Common myeloid progenitor, CD34-positive (primary cell): ENCODE data around the gene RPL19.

ENCODE experiments used
- CTCF ChIA-PET: fragments of 350-600 bp; sonication (Branson Sonifier 250); formaldehyde crosslinking; loops from one replicate; lab custom pipeline; 2021; ENCODE audit warnings: antibody characterized with exemption; lab: Charles Lee
- POLR2A ChIA-PET: fragments of 350-600 bp; sonication (Branson Sonifier 250); formaldehyde crosslinking; loops from one replicate; lab custom pipeline; 2021; ENCODE audit warnings: antibody characterized with exemption; lab: Charles Lee
- DNase-seq, 3 donors: peaks; one replicate each; pipeline versions ENCODE4 v3.0.0 to v3.0.0-alpha.2; 2013
- H3K27ac ChIP-seq, 2 experiments: 1 replicate in 1 of 2; 2 replicates in 1 of 2; pipeline ENCODE4 v1.7.0; 2013; ENCODE audit warnings: inconsistent platforms in 2 of 2, low read length in 2 of 2, mild to moderate bottlenecking in 2 of 2, low read depth in 1 of 2, moderate library complexity in 1 of 2; ENCODE audit not compliant: severe bottlenecking in 2 of 2, insufficient read depth in 1 of 2, poor library complexity in 1 of 2
- H3K27me3 ChIP-seq, 5 experiments: replicated peaks in 2 of 5; 1 replicate in 3 of 5; 2 replicates in 2 of 5; pipeline versions ENCODE4 v1.6.1 to v1.7.0; 2013; ENCODE audit warnings: low read length in 4 of 5, mild to moderate bottlenecking in 2 of 5, moderate library complexity in 2 of 5, inconsistent platforms in 1 of 5; ENCODE audit not compliant: insufficient read depth in 5 of 5, control insufficient read depth in 4 of 5
- H3K36me3 ChIP-seq, 4 experiments: 1 replicate in 2 of 4; 2 replicates in 2 of 4; pipeline versions ENCODE4 v1.6.1 to v1.7.0; 2013; ENCODE audit warnings: low read length in 3 of 4, control low read depth in 1 of 4, mild to moderate bottlenecking in 1 of 4; ENCODE audit not compliant: control insufficient read depth in 4 of 4, insufficient read depth in 4 of 4
- H3K4me1 ChIP-seq, 4 experiments: 1 replicate in 3 of 4; 2 replicates in 1 of 4; pipeline versions ENCODE4 v1.6.1 to v1.7.1; 2013; ENCODE audit warnings: low read length in 3 of 4, mild to moderate bottlenecking in 3 of 4, control low read depth in 1 of 4, inconsistent platforms in 1 of 4, moderate library complexity in 1 of 4; ENCODE audit not compliant: control insufficient read depth in 4 of 4, insufficient read depth in 4 of 4; ENCODE audit errors: control extremely low read depth in 1 of 4
- H3K4me3 ChIP-seq, 7 experiments: 1 replicate in 4 of 7; 2 replicates in 3 of 7; pipeline versions ENCODE4 v1.5.1 to v1.7.0; 2013; ENCODE audit warnings: mild to moderate bottlenecking in 7 of 7, low read length in 6 of 7, moderate library complexity in 6 of 7, inconsistent platforms in 2 of 7, low read depth in 2 of 7, control low read depth in 1 of 7; ENCODE audit not compliant: insufficient read depth in 4 of 7, control insufficient read depth in 1 of 7; ENCODE audit errors: extremely low read depth in 1 of 7
- H3K9me3 ChIP-seq, 5 experiments: 1 replicate in 4 of 5; 2 replicates in 1 of 5; pipeline versions ENCODE4 v1.6.1 to v1.7.1; 2013; ENCODE audit warnings: low read length in 4 of 5, mild to moderate bottlenecking in 2 of 5, inconsistent platforms in 1 of 5, low read depth in 1 of 5, moderate library complexity in 1 of 5; ENCODE audit not compliant: control insufficient read depth in 4 of 5, insufficient read depth in 2 of 5; ENCODE audit errors: control extremely low read depth in 1 of 5
- WGBS: methylation state at CpG from one replicate; pipeline ENCODE4 v1.1.5; 2013; ENCODE audit not compliant: insufficient coverage; 5-methylcytosine and 5-hydroxymethylcytosine counted together

RPL19 gene

GRCh38 chr17:39187152-39187830 lies 12.8 kb upstream of the RPL19 start:
- Histone ChIP-seq H3K4me1 (peaks cover 0 to 5% (median 3%) of the 10 kb centered on the region in 4 experiments), H3K27ac (no peak overlapping the region), H3K9me3 (no peaks in the 10 kb centered on the region), H3K27me3 (no peaks in the 10 kb centered on the region), H3K4me3 (no peak overlapping the region), H3K36me3 (peaks cover 5 to 50% (median 29%) of the 10 kb centered on the region in 4 experiments)
- WGBS = 86% methylated on average over 8 of the region's 9 CpGs
- CTCF ChIA-PET = interaction anchor here (1.0 to 1.5 kb wide), 2 partner anchors 23 to 119 kb away, joined by 3 read pairs; no protein-coding TSS in a partner anchor
- POLR2A ChIA-PET = no interaction called here
- no peak for DNase-seq

DNA sequence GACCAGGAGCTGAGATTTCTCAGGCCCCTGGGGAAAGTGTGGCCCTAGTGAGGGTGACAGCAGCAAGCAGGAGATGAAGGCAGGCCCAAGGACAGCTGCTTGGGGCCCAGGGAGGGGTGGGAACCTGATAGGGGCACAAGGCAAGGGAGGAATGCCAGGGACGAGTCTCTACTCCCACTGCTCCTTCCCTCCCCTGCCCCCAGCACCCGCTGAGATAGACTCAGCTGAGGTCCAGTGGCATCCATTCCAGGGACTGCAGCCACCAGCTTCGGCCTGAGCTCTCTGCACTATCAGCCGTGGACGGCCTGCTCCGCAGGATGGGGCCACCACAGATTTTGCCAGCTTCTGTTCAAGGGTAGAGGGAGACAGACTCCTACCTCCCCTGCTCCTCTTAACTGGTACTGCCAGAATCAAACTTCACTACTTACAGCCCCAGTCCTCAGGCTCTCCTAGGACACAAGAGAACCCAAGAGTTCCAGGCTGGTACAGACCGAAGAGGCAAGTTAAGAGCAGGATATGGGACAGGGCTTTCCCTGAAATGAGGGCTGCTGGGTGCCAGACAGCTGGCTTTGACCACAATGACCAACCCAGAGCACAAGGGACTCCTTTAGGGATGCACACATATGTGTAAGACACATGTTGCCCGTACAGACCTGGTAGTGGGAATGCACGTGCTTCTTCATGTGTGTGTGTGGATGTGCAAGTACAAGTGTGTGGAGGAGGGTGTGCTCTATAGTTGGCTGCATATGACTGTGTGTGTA lies 8.2 kb upstream of the RPL19 start:
- Histone ChIP-seq H3K4me1 (peaks cover 0 to 22% (median 20%) of the 10 kb centered on the region in 4 experiments), H3K4me3 (no peak overlapping the region), H3K27ac (no peak overlapping the region), H3K27me3 (no peaks in the 10 kb centered on the region), H3K36me3 (peaks cover 3 to 30% (median 14%) of the 10 kb centered on the region in 4 experiments), H3K9me3 (no peaks in the 10 kb centered on the region)
- DNase-seq = no peak
- ChIA-PET POLR2A (no interaction called here), CTCF (interaction anchor here (0.9 to 2.4 kb wide), 6 partner anchors 15 to 52 kb away, joined by 3 to 8 read pairs (median 4); no protein-coding TSS in a partner anchor)
- WGBS = 100% methylated on average over 5 of the region's 9 CpGs

- WGBS = 98% methylated on average over 9 of the region's 16 CpGs
- no peak for DNase-seq
- POLR2A ChIA-PET = no interaction called here
- Histone ChIP-seq H3K36me3 (peaks cover 3 to 26% (median 10%) of the 10 kb centered on the region in 4 experiments), H3K9me3 (no peaks in the 10 kb centered on the region), H3K4me1 (peaks cover 0 to 24% (median 21%) of the 10 kb centered on the region in 4 experiments), H3K27me3 (no peaks in the 10 kb centered on the region), H3K27ac (no peak overlapping the region), H3K4me3 (no peak overlapping the region)
- CTCF ChIA-PET = interaction anchor here (1.1 to 2.4 kb wide), 4 partner anchors 14 to 51 kb away, joined by 3 to 8 read pairs (median 6); no protein-coding TSS in a partner anchor
Measured at GRCh38 chr17:39192901-39193300, 7.2 kb upstream of the RPL19 start.

DNA sequence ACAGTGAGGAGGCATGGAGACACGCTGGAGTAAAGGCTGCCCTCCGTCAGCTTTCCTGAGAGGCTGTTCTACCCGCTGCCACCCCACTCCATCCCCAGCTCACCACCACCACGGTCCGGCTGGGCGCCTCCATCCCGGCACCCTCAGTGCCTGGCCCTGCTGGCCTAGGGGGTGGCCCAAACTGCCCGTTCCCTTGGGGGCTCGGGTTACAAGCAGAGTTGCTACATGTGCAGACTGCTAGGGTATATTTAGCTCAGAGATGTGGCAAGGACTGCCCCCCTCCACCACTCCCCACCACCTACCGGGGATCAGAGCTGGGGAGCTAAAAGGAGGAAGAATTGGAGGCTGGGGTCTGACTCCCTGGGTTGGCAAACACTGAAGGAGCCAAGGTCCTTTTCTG lies 6.7 kb upstream of the RPL19 start:
- H3K27me3 ChIP-seq = no peaks in the 10 kb centered on the region
- ChIA-PET POLR2A (no interaction called here), CTCF (interaction anchor here (2.4 kb wide), 1 partner anchor 19 kb away, joined by 8 read pairs; no protein-coding TSS in a partner anchor)
- H3K27ac ChIP-seq = no peak overlapping the region
- 98% methylated on average over 6 of the region's 10 CpGs for WGBS
- peaks cover 3 to 28% (median 25%) of the 10 kb centered on the region in 4 experiments for H3K4me1 ChIP-seq
- DNase-seq = no peak
- peaks cover 3 to 26% (median 10%) of the 10 kb centered on the region in 4 experiments for H3K36me3 ChIP-seq
- H3K4me3 ChIP-seq = no peak overlapping the region
- H3K9me3 ChIP-seq = no peaks in the 10 kb centered on the region

DNA sequence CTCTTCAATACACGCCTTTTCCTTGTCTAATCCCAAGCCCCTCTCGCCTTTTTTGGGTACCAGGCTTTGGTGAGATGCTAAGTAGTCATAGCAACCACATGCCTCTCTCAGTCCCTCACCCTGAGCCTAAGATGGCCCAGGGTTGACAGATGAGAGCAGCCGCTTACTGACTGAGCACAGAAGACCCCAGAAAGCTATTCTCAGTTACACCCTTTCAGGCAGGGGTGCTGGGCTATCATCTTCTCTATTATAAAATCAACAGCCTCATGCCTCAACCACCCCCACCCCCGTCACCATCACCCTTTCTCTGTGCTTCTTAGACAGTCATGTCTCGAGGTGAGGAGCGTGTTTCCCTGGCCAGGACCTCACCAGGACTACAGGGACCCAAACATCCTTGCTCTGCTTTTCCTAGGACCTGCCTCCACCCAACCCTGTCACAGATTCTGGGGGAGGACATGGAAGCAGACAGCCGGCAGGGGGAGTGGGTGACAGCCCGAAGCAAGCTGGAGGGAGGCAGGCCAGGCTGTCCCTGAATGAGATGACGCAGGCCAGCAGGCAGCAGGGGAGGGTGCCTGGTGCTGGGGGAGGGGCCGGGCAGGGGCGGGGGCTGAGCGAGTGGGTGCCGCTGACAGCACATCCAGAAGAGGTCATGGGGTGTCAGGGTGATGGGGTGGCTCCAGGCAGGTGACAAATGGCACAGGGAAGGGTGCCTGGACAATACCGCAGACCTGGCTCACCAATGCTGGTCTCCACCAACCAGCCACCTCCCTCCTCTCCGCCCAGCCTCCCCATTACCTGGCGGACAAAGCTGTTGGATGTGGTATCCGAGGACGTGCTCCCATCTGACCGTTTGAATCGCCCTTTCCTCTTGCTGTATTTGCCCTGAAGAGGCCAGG lies 5.7 kb upstream of the RPL19 start:
- 94% methylated on average over 16 of the region's 20 CpGs for WGBS
- no peak overlapping the region for H3K4me3 ChIP-seq

DNA sequence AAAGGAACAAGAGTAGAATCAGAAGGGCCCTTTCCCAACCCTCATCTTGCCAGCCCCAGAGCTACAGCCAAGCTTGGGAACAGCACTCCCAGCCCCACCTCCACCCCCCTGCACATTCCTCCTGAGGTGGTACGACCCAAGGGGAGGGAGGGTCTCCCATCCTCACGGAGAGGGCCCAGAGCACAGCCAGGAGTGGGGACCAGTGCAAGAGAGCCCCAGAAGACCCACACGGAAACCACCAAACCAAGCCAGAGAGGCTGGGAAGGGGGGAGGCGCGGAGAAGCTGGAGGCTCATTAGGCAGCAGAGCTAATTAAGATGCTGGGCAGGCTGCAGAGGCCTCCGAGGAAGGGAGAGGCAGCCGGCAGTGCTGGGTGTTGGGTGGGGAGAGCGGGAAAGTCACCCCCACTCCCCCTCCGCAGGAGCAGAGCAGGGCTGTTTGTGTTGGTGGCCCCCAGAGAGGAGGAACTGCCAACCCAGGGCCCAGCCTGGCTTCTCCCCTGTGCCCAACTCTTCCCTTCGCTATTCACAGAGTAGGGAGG lies 5.0 kb upstream of the RPL19 start:
- no peaks in the 10 kb centered on the region for H3K27me3 ChIP-seq
- H3K4me1 ChIP-seq = peaks cover 7 to 44% (median 38%) of the 10 kb centered on the region in 4 experiments
- CTCF ChIA-PET = interaction anchor here (0.6 to 1.5 kb wide), 8 partner anchors 11 to 212 kb away, joined by 3 to 9 read pairs (median 4); no protein-coding TSS in a partner anchor
- 79% methylated on average over 8 of the region's 10 CpGs for WGBS
- POLR2A ChIA-PET = no interaction called here
- no peak for DNase-seq
- peaks cover 3 to 26% (median 10%) of the 10 kb centered on the region in 4 experiments for H3K36me3 ChIP-seq
- H3K9me3 ChIP-seq = no peaks in the 10 kb centered on the region
- H3K27ac ChIP-seq = no peak overlapping the region
- H3K4me3 ChIP-seq = no peak overlapping the region

More for the DNA sequence above, 5.7 kb upstream of the RPL19 start:
- Histone ChIP-seq H3K36me3 (peaks cover 3 to 26% (median 10%) of the 10 kb centered on the region in 4 experiments), H3K9me3 (no peaks in the 10 kb centered on the region), H3K4me1 (peaks cover 7 to 37% (median 34%) of the 10 kb centered on the region in 4 experiments), H3K27ac (no peak overlapping the region), H3K27me3 (no peaks in the 10 kb centered on the region)
- ChIA-PET POLR2A (no interaction called here), CTCF (interaction anchor here (1.0 to 1.5 kb wide), 3 partner anchors 11 to 50 kb away, joined by 4 to 6 read pairs (median 5); no protein-coding TSS in a partner anchor)
- DNase-seq = no peak
